C4-2B (cell line): Measurements from ENCODE around the gene PIGK.

Experiments used
- CTCF ChIP-seq: fragments of 450-650 bp; conservative IDR thresholded peaks from 2 replicates; pipeline ENCODE4 v1.5.1; 2017; ENCODE audit warnings: mild to moderate bottlenecking
- ZFX ChIP-seq: fragments of 450-650 bp; IDR thresholded peaks from 2 replicates; pipeline ENCODE4 v1.6.1; 2017

- no peak for TF ChIP-seq CTCF
- no peak for TF ChIP-seq ZFX
Measured at GRCh38 chr1:77061162-77061561, 158.1 kb downstream of the PIGK start.
